Measurements from ENCODE around the gene BHMT2.
A peak's percentile ranks its signal among the peaks of the same experiment; 100 is the strongest.

The BHMT2 gene

GRCh38 chr5:79122973-79123372, 53.4 kb downstream of the BHMT2 start:
- no peak for DNase-seq (ENCODE audit: low spot score)

DNA sequence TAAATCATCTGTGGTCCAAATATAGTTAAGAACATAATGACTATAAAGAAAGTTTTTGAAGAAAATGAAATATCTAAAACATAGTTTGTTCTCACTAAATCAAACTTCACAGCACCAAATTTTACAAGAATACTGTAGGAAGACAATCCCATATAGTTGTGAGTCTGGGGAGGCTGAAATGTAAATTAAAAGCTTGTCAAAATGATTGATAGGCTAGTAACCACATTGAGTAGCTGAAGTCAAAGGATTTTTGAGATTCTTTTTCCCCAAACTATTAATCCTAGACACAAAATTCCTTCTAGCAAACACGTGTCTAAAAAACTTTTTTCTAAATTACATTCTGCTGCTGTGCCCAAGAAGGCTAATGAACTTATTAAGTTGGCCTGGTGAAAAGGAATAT, 55.0 kb downstream of the BHMT2 start:
- no peak for DNase-seq (ENCODE audit: low spot score)

DNA sequence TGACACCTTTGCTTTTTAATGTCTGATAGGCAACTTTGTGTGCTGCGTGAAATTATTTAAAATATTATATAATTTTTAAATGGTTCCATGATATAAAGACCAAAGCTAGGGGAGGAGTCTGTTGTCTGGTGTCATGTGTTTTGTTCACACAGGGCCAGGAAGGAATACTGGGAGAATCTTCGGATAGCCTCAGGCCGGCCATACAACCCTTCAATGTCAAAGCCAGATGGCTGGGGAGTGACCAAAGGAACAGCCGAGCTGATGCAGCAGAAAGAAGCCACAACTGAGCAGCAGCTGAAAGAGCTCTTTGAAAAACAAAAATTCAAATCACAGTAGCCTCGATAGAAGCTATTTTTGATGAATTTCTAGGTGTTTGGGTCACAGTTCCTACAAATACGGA, 61.2 kb downstream of the BHMT2 start:
- no peak for DNase-seq (ENCODE audit: low spot score)

DNA sequence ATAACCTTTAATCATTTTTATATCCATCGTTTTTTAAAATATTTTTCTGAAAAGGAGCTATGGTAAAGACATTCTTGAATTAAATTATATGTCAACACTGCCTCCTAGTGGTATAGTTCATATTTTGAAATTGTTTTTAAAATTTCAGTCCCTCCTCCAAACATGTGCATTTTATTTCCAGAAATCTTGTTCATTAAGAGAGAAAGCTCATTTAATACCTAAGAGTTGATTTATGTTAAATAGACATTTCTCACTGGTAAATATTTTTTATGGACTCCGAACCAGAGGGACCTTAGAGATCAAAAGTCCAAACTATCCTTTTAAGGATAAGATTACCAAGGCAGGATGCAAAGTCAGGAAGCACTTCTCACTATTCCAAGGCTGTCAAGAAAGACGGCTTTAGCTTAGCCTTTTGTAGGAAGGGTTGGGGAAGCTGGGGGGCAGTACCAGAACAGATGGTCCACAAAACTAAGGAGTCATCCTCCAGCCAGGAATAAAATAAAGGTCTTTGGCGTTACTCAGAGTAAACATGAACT, 63.6 kb downstream of the BHMT2 start:
- peak; percentile 73 for DNase-seq (ENCODE audit: low spot score)

DNA sequence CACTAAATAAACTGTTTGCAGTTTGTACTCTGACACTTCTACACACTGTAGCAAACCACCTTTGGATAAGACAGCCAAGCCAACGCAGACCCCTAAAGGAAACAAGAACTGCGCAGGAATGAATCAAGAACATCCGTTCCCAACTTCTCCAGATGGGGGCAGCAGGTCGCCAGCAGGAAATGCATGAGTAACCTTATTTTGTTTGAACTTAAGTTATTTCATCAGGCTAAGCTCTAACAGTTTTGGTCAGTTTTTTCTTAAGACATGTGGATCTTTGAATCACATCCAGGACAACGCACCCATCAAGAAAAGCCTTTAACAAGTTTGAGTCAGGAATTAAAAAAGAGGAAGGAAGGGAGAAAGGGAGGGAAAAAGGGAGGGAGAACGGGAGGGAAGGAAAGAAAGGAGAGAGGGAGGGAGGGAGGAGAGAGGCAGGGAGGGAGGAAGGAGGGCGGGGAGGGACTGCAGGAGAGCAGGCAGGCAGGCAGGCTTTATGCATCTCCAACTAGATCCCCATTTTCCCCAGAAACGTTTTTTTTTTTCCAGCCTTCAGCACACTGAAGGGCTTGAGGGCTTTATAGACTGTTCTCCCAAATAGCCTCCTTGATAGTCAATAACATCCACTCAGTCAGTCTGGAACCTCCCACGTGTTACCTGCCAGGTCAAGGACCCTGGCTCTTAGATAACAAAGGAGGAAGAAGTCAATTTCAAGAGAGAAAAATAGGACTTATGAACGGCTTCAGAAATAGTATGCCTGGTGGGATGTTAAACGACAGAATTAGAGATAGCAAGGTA, 64.3 kb downstream of the BHMT2 start:
- DNase-seq (ENCODE audit: low spot score), result peak; percentile 90

DNA sequence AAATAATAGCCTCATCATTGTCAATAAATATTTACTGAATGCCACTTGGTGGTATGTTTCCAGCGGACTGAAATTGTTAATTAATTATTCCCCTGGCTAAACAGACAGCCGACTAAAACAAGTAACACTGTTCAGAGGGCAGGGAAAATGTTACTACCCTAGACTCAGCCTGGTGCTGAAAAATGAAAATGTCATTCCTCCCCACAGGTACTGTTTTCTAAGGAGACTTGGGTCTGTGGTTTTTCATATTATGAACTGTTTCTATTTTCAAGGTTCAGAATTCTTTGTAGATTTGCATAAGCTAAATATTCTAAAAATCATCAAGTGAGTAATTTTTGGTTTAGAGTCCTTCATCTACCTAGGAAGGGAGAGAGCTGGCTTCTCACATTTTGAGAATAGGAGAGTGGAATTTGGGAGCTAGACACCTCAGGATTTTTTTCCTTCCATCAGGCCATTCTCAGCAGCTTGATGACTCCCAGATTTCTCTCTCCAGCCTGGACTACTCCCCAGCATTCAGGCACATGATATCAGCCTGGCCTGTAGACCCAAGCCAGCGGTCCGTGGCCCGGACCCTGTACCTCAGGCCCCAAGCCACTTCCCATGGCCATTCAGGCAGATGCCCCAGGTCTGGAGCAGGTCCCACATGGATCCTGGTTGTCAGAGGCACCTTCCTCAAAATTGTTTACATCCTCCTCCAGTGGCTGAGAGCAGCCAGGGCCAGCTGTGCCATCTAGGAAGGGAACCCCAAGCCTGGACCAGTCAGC, 66.4 kb downstream of the BHMT2 start:
- DNase-seq (ENCODE audit: low spot score), result no peak

GRCh38 chr5:79136618-79137017, 67.1 kb downstream of the BHMT2 start:
- DNase-seq (ENCODE audit: low spot score), result no peak

All from NAMALWA (cell line).